H1 (cell line): ENCODE results near the gene RPL19. TPM values are rescaled to one million over a fixed set of nuclear protein-coding genes. Genes with fewer than 3 reads are reported as not detected.

Source experiments
- CTCF ChIA-PET: fragments of 300-600 bp; sonication (Branson Sonifier 250); formaldehyde crosslinking; loops from one replicate; lab custom pipeline; 2021; ENCODE audit not compliant: partially characterized antibody; lab: Charles Lee
- POLR2A ChIA-PET: fragments of 300-600 bp; sonication (Branson Sonifier 250); formaldehyde crosslinking; loops from one replicate; lab custom pipeline; 2021; ENCODE audit warnings: inconsistent platforms; ENCODE audit not compliant: partially characterized antibody; lab: Charles Lee
- DNase-seq, 2 experiments: peaks; one replicate each; pipeline versions ENCODE4 v3.0.0 to v3.0.0-alpha.2; 2010 to 2022; ENCODE audit warnings: low spot score in 2 of 2, low read depth in 1 of 2, mixed read lengths in 1 of 2
- FAIRE-seq: peaks from 2 replicates; lab custom pipeline; 2011; peaks lifted over from hg19 to GRCh38; lab: Jason Lieb, UNC
- H2AFZ ChIP-seq: 2 replicates; pipeline ENCODE4 v1.8.1; 2012; ENCODE audit warnings: low read length, inconsistent platforms
- H2AK5ac ChIP-seq: 2 replicates; pipeline ENCODE4 v1.6.1; 2013; ENCODE audit warnings: low read depth, low read length
- H2BK120ac ChIP-seq: replicated peaks from 2 replicates; pipeline ENCODE3; 2013; ENCODE audit warnings: low read depth, low read length, inconsistent platforms
- H2BK12ac ChIP-seq: 2 replicates; pipeline ENCODE4 v1.6.1; 2013; ENCODE audit warnings: low read depth, low read length
- H2BK15ac ChIP-seq: 2 replicates; pipeline ENCODE4 v1.6.1; 2013; ENCODE audit warnings: low read length
- H2BK20ac ChIP-seq: 2 replicates; pipeline ENCODE4 v1.6.1; 2013; ENCODE audit warnings: low read length
- H2BK5ac ChIP-seq: 2 replicates; pipeline ENCODE4 v1.6.1; 2013; ENCODE audit warnings: low read depth, low read length
- H3K14ac ChIP-seq: 2 replicates; pipeline ENCODE4 v1.6.1; 2013; ENCODE audit warnings: inconsistent platforms; ENCODE audit not compliant: insufficient read length
- H3K18ac ChIP-seq: 2 replicates; pipeline ENCODE4 v1.6.1; 2013; ENCODE audit warnings: low read length; ENCODE audit errors: extremely low read depth
- H3K23ac ChIP-seq: 2 replicates; pipeline ENCODE4 v1.6.1; 2013; ENCODE audit warnings: inconsistent platforms; ENCODE audit not compliant: insufficient read length
- H3K23me2 ChIP-seq: 2 replicates; pipeline ENCODE4 v1.6.1; 2013; ENCODE audit warnings: low read depth, low read length
- H3K27ac ChIP-seq: 2 replicates; pipeline ENCODE4 v1.6.1; 2011; ENCODE audit warnings: low read depth, low read length, inconsistent platforms
- H3K27me3 ChIP-seq, 4 experiments: replicated peaks in 1 of 4; 1 replicate in 1 of 4; 2 replicates in 3 of 4; pipeline versions ENCODE4 v1.6.1 to v1.8.1; 2011 to 2013; ENCODE audit warnings: low read length in 3 of 4, mild to moderate bottlenecking in 3 of 4, inconsistent platforms in 2 of 4, mixed read lengths in 2 of 4, moderate library complexity in 1 of 4; ENCODE audit not compliant: control insufficient read depth in 3 of 4, insufficient read depth in 3 of 4; ENCODE audit errors: extremely low read depth in 1 of 4
- H3K36me3 ChIP-seq, 4 experiments: 2 replicates each; pipeline versions ENCODE4 v1.6.1 to v1.8.1; 2011 to 2013; ENCODE audit warnings: mild to moderate bottlenecking in 4 of 4, low read length in 3 of 4, moderate library complexity in 2 of 4, control low read depth in 1 of 4, inconsistent platforms in 1 of 4; ENCODE audit not compliant: insufficient read depth in 4 of 4, control insufficient read depth in 2 of 4
- H3K4ac ChIP-seq: replicated peaks from 2 replicates; pipeline ENCODE3; 2013; ENCODE audit warnings: low read length, low read depth, mixed read lengths, inconsistent platforms; ENCODE audit not compliant: insufficient read length
- H3K4me1 ChIP-seq, 4 experiments: replicated peaks in 1 of 4; 1 replicate in 1 of 4; 2 replicates in 3 of 4; pipeline versions ENCODE4 v1.6.1 to v1.8.1; 2011 to 2013; ENCODE audit warnings: low read length in 3 of 4, inconsistent platforms in 2 of 4, mixed read lengths in 1 of 4; ENCODE audit not compliant: insufficient read depth in 4 of 4, control insufficient read depth in 3 of 4
- H3K4me2 ChIP-seq, 2 experiments: 2 replicates each; pipeline versions ENCODE4 v1.6.1 to v1.8.1; 2011 to 2013; ENCODE audit warnings: low read depth in 2 of 2, low read length in 2 of 2, control low read depth in 1 of 2, inconsistent platforms in 1 of 2, mild to moderate bottlenecking in 1 of 2; ENCODE audit not compliant: insufficient read depth in 1 of 2
- H3K4me3 ChIP-seq, 4 experiments: fragments of 200-600, 300-600 bp in 1 of 4; sonication (generic), shearing (Covaris generic), sonication (Bioruptor Twin) in 1 of 4; 2 replicates each; pipeline versions ENCODE4 v1.5.1 to v1.8.1; 2011 to 2016; ENCODE audit warnings: low read length in 4 of 4, low read depth in 3 of 4, control low read depth in 2 of 4, inconsistent platforms in 2 of 4, mild to moderate bottlenecking in 2 of 4, mixed read lengths in 1 of 4, moderate library complexity in 1 of 4; ENCODE audit not compliant: insufficient read depth in 2 of 4; ENCODE audit errors: extremely low read depth in 1 of 4
- H3K56ac ChIP-seq: replicated peaks from 2 replicates; pipeline ENCODE3; 2013; ENCODE audit warnings: low read depth, mild to moderate bottlenecking, mixed read lengths, low read length, inconsistent platforms; ENCODE audit not compliant: insufficient read length
- H3K79me1 ChIP-seq: 2 replicates; pipeline ENCODE4 v1.6.1; 2013; ENCODE audit warnings: low read depth, low read length, control low read depth
- H3K79me2 ChIP-seq, 2 experiments: 2 replicates each; pipeline versions ENCODE4 v1.6.1 to v1.8.1; 2012 to 2013; ENCODE audit warnings: low read length in 2 of 2, mild to moderate bottlenecking in 2 of 2, inconsistent platforms in 1 of 2; ENCODE audit not compliant: insufficient read depth in 2 of 2, control insufficient read depth in 1 of 2
- H3K9ac ChIP-seq, 4 experiments: replicated peaks in 1 of 4; 1 replicate in 1 of 4; 2 replicates in 3 of 4; pipeline versions ENCODE4 v1.6.1 to v1.8.1; 2011 to 2013; ENCODE audit warnings: low read depth in 3 of 4, low read length in 3 of 4, control low read depth in 2 of 4, mild to moderate bottlenecking in 2 of 4, moderate library complexity in 2 of 4, inconsistent platforms in 1 of 4; ENCODE audit errors: extremely low read depth in 1 of 4
- H3K9me3 ChIP-seq, 2 experiments: 2 replicates each; pipeline versions ENCODE4 v1.6.1 to v1.8.1; 2012 to 2013; ENCODE audit warnings: mild to moderate bottlenecking in 2 of 2, moderate library complexity in 2 of 2, control low read depth in 1 of 2, inconsistent platforms in 1 of 2, low read depth in 1 of 2, low read length in 1 of 2, mixed read lengths in 1 of 2; ENCODE audit not compliant: insufficient read depth in 2 of 2
- H4K20me1 ChIP-seq, 2 experiments: replicated peaks in 1 of 2; 2 replicates each; pipeline versions ENCODE3 to v1.8.1; 2011 to 2013; ENCODE audit warnings: inconsistent platforms in 2 of 2, low read length in 2 of 2, mild to moderate bottlenecking in 1 of 2; ENCODE audit not compliant: insufficient read depth in 2 of 2, control insufficient read depth in 1 of 2
- H4K5ac ChIP-seq: 2 replicates; pipeline ENCODE4 v1.6.1; 2013; ENCODE audit warnings: low read length, low read depth, mixed read lengths, inconsistent platforms; ENCODE audit not compliant: insufficient read length
- H4K8ac ChIP-seq: 2 replicates; pipeline ENCODE4 v1.8.0; 2013; ENCODE audit warnings: mild to moderate bottlenecking, moderate library complexity, low read length, inconsistent platforms; ENCODE audit not compliant: insufficient read depth; ENCODE audit errors: extremely low read depth
- H4K91ac ChIP-seq: replicated peaks from 2 replicates; pipeline ENCODE3; 2013; ENCODE audit warnings: low read length, mixed read lengths, inconsistent platforms; ENCODE audit not compliant: insufficient read length
- ATF3 ChIP-seq: IDR thresholded peaks from 2 replicates; pipeline ENCODE4 v1.6.1; 2011; ENCODE audit warnings: low read depth, mild to moderate bottlenecking, low read length; ENCODE audit not compliant: insufficient read depth
- EGR1 ChIP-seq: IDR thresholded peaks from 2 replicates; pipeline ENCODE4 v1.6.1; 2011; ENCODE audit warnings: low read depth, low read length, borderline replicate concordance
- KDM1A ChIP-seq: fragments of 200-600, 300-600 bp; sonication (generic); IDR thresholded peaks from 2 replicates; pipeline ENCODE4 v1.7.1; 2016; ENCODE audit warnings: mild to moderate bottlenecking, low read length, borderline replicate concordance
- SP1 ChIP-seq: IDR thresholded peaks from 2 replicates; pipeline ENCODE4 v1.6.1; 2011; ENCODE audit warnings: low read depth, low read length
- TAF1 ChIP-seq: IDR thresholded peaks from 2 replicates; pipeline ENCODE4 v1.6.1; 2011; ENCODE audit warnings: mild to moderate bottlenecking, low read depth, low read length
- TAF7 ChIP-seq: optimal IDR thresholded peaks from 2 replicates; pipeline ENCODE3; 2011; ENCODE audit warnings: low read depth, mild to moderate bottlenecking, inconsistent platforms, low read length, moderate library complexity, borderline replicate concordance
- TCF12 ChIP-seq: IDR thresholded peaks from 2 replicates; pipeline ENCODE4 v1.6.1; 2011; ENCODE audit warnings: low read depth, mild to moderate bottlenecking, low read length
- TEAD4 ChIP-seq: IDR thresholded peaks from 2 replicates; pipeline ENCODE4 v1.6.1; 2012; ENCODE audit warnings: low read depth, low read length, inconsistent platforms, mixed read lengths
- USF2 ChIP-seq: IDR thresholded peaks from 2 replicates; pipeline ENCODE4 v1.6.1; 2011; ENCODE audit warnings: low read length, improper control_type of control experiment
- YY1 ChIP-seq: IDR thresholded peaks from 2 replicates; pipeline ENCODE4 v1.6.1; 2011; ENCODE audit warnings: low read depth, mild to moderate bottlenecking, low read length
- WGBS, 2 experiments: shearing (Covaris generic) in 1 of 2; methylation state at CpG; one replicate each; pipeline versions ENCODE4 v1.1.6 to v1.1.7; 2013 to 2015; ENCODE audit warnings: low lambda C conversion rate in 2 of 2, mixed read lengths in 2 of 2, inconsistent platforms in 1 of 2, low coverage in 1 of 2, missing lambda C conversion rate in 1 of 2; ENCODE audit not compliant: insufficient replicate concordance in 2 of 2, insufficient coverage in 1 of 2, insufficient read length in 1 of 2; ENCODE audit errors: extremely low coverage in 1 of 2, missing lambda C conversion rate in 1 of 2; 5-methylcytosine and 5-hydroxymethylcytosine counted together
- polyA plus RNA-seq, 7 experiments: library from polyadenylated mRNA; depleted of rRNA in 3 of 7; stranded (reverse) in 5 of 7; unstranded in 2 of 7; fragments of >200 nt in 5 of 7; fragments of 200-250 nt in 2 of 7; gene quantifications; 1 replicate in 5 of 7; 2 replicates in 1 of 7; 4 replicates in 1 of 7; pipeline versions ENCODE4 v1.2.1 to v1.2.3, GENCODE V29; 2011 to 2013; ENCODE audit warnings: missing spikeins in 2 of 7, mixed read lengths in 2 of 7
- total RNA-seq: library from RNA; stranded (reverse); fragmentation: NEBNext Ultra II Directional; extraction: Animal tissue kit (Norgen Biotek cat#: 25700); gene quantifications from 2 replicates; pipeline ENCODE4 v1.2.1, GENCODE V29; 2021
- TF ChIP-seq, protein P1 (sequence below): IDR thresholded peaks from 2 replicates; pipeline ENCODE4 v1.6.1; 2012; ENCODE audit warnings: inconsistent platforms

The RPL19 gene
- total and polyA plus RNA-seq, 2 of the 8 experiments (the other 6 are each of a cell fraction or from before 2014, with no cell fraction given) = 2,108 to 2,182 TPM

GRCh38 chr17:39219647-39220154, 19.6 kb downstream of the RPL19 start:
- H3K36me3 ChIP-seq = no peaks in the 10 kb centered on the region; a peak in 1 of 8 replicates
- H3K56ac ChIP-seq = no peak overlapping the region
- H3K14ac ChIP-seq = no peak overlapping the region
- no peak overlapping the region for H2BK5ac ChIP-seq
- H2AK5ac ChIP-seq = no peak overlapping the region
- H2BK120ac ChIP-seq = no peak overlapping the region
- no peak overlapping the region for H3K27ac ChIP-seq
- H2BK15ac ChIP-seq = no peak overlapping the region
- H2BK20ac ChIP-seq = no peak overlapping the region
- no peaks in the 10 kb centered on the region for H3K79me1 ChIP-seq
- CTCF ChIA-PET = interaction anchor here (1.5 to 24.1 kb wide), 4 partner anchors 9 to 54 kb away, joined by 3 to 982 read pairs (median 18); partner anchors contain the start of gene ARL5C
- H3K18ac ChIP-seq = no peak overlapping the region
- H4K91ac ChIP-seq = no peak overlapping the region
- FAIRE-seq (no peak), DNase-seq (no peak)
- no peak overlapping the region for H3K4ac ChIP-seq
- 91% methylated on average over 8 of the region's 8 CpGs; no CpG with 5 or more reads in 1 of the 2 experiments for WGBS, 2 experiments
- no peak overlapping the region for H3K9ac ChIP-seq
- H3K4me2 ChIP-seq = no peak overlapping the region
- POLR2A ChIA-PET = interaction anchor here (0.9 to 7.8 kb wide), 3 partner anchors 14 to 44 kb away, joined by 3 to 92 read pairs (median 6); partner anchors contain the start of gene RPL19
- H2BK12ac ChIP-seq = no peak overlapping the region
- no peaks in the 10 kb centered on the region for H3K9me3 ChIP-seq
- peak overlapping the region; percentile 32; the same call in 1 of the 2 replicates for H4K8ac ChIP-seq
- H4K20me1 ChIP-seq = no peaks in the 10 kb centered on the region
- H3K23ac ChIP-seq = no peak overlapping the region
- H4K5ac ChIP-seq = no peak overlapping the region
- H3K79me2 ChIP-seq = no peaks in the 10 kb centered on the region
- no peak overlapping the region for H2AFZ ChIP-seq
- peaks cover 0 to 15% (median 9%) of the 10 kb centered on the region in 4 experiments; a peak in 5 of 7 replicates for H3K4me1 ChIP-seq
- peaks cover 6 to 35% (median 27%) of the 10 kb centered on the region in 4 experiments for H3K27me3 ChIP-seq
- peaks cover under 1% of the 10 kb centered on the region; the same call in 1 of the 2 replicates for H3K23me2 ChIP-seq
- no peak overlapping the region for H3K4me3 ChIP-seq
- TF ChIP-seq SP1 = no peak
- no peak for TF ChIP-seq ATF3
- TF ChIP-seq TEAD4 = no peak
- no peak for TF ChIP-seq KDM1A
- TF ChIP-seq, protein P1, sequence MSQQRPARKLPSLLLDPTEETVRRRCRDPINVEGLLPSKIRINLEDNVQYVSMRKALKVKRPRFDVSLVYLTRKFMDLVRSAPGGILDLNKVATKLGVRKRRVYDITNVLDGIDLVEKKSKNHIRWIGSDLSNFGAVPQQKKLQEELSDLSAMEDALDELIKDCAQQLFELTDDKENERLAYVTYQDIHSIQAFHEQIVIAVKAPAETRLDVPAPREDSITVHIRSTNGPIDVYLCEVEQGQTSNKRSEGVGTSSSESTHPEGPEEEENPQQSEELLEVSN = no peak
- TF ChIP-seq TAF1 = no peak
- TF ChIP-seq TCF12 = no peak
- TF ChIP-seq YY1 = no peak
- TF ChIP-seq EGR1 = no peak
- TF ChIP-seq USF2 = no peak
- no peak for TF ChIP-seq TAF7
- TF ChIP-seq, all 59 proteins: peak for 0
